ENCODE measurements around the gene CFAP44.

Gene CFAP44

DNA sequence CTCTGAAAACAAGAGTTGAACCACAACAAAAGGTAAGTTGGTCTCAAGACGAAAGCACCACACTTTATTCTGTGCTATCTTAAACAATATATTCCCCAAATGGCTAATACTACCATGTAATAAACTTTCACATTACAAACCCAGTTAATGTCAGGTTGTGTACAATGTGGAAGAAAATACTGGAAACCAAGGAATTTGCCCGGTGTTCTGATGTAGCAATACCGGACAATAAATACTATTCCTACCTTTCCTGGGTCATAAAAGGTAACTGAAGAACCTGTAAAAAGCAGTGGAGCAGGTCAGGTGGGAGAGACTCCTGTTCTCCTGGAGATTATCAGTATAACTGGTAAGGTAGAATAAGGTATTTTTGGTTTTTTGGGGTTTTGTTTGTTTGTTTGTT is 3.9 kb downstream of the CFAP44 start:
- H3K27ac ChIP-seq (ENCODE audit: low read depth, low read length) = no peak overlapping the region
- no peaks in the 10 kb centered on the region for H3K27me3 ChIP-seq (ENCODE audit: control insufficient read depth, insufficient read depth, low read length)
- H3K9ac ChIP-seq (ENCODE audit: low read length) = no peak overlapping the region
- H3K4me3 ChIP-seq (ENCODE audit: low read depth, low read length) = no peak overlapping the region
- H3K4me1 ChIP-seq (ENCODE audit: control insufficient read depth, insufficient read depth, low read length) = no peaks in the 10 kb centered on the region
- H3K9me3 ChIP-seq (ENCODE audit: control insufficient read depth, insufficient read depth, low read depth, low read length) = no peaks in the 10 kb centered on the region
- H3K36me3 ChIP-seq (ENCODE audit: control insufficient read depth, insufficient read depth, low read length) = no peaks in the 10 kb centered on the region

DNA sequence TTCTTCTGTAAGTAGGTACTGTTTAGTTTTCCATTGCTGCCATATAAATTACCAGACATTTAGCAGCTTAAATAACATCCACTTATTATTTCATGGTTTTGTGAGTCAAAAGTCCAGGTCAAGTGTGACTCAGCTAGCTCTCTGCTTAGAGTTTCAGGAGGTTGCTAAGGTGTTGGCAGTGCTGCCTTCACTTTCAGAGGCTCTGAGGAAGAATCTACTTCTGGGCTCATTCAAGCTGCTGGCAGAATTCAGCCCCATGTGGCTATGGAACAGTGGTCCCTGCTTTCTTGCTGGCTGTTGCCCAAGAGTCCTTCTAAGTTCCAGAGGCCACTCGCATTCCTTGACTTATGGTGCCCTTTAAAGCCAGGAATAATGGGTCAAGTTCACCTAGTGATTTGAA is 4.5 kb downstream of the CFAP44 start:
- Histone ChIP-seq H3K27me3 (ENCODE audit: control insufficient read depth, insufficient read depth, low read length) (no peaks in the 10 kb centered on the region), H3K9ac (ENCODE audit: low read length) (no peak overlapping the region), H3K4me3 (ENCODE audit: low read depth, low read length) (no peak overlapping the region), H3K36me3 (ENCODE audit: control insufficient read depth, insufficient read depth, low read length) (no peaks in the 10 kb centered on the region), H3K9me3 (ENCODE audit: control insufficient read depth, insufficient read depth, low read depth, low read length) (no peaks in the 10 kb centered on the region), H3K27ac (ENCODE audit: low read depth, low read length) (no peak overlapping the region), H3K4me1 (ENCODE audit: control insufficient read depth, insufficient read depth, low read length) (no peaks in the 10 kb centered on the region)

DNA sequence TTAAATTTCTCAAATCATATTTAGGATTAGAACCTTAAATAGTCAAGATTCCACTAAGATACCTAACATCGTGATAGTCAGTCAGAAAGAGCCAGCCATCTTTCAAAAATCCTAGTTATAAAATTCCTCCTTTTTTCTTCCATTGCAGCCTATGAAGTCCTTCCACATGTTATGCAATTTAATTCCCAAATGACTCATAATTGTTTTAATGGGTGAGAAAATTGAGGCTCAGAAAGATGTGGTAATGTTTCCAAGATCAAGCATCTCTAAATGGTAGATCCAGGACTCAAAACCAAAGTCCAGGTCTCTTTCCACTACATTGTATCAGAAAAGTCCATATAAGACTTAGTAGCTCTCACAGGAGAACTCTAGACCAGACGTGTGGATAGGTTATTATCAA is 9.5 kb downstream of the CFAP44 start:
- Histone ChIP-seq H3K9me3 (ENCODE audit: control insufficient read depth, insufficient read depth, low read depth, low read length) (no peaks in the 10 kb centered on the region), H3K4me1 (ENCODE audit: control insufficient read depth, insufficient read depth, low read length) (no peaks in the 10 kb centered on the region), H3K27ac (ENCODE audit: low read depth, low read length) (no peak overlapping the region), H3K9ac (ENCODE audit: low read length) (no peak overlapping the region), H3K36me3 (ENCODE audit: control insufficient read depth, insufficient read depth, low read length) (no peaks in the 10 kb centered on the region), H3K27me3 (ENCODE audit: control insufficient read depth, insufficient read depth, low read length) (no peaks in the 10 kb centered on the region), H3K4me3 (ENCODE audit: low read depth, low read length) (no peak overlapping the region)

DNA sequence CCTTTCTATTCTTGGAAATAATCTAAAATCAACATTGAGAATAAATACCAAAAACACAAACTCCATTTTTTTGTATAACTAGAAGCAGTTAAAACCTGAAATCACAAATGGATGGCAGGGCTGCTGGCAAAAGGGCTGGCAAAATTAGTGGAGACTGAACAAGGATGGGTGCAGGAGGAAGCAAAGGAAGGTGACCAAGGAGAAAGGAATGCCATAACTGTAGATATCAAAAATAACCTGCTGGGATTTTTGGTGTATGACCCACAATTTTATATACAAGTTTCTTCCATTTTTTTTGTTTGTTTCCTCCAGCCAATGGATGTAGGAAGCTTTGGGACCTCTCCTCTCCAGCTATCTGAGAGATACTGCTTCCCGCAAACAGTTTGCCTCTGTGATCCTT is 12.7 kb downstream of the CFAP44 start:
- Histone ChIP-seq H3K4me1 (ENCODE audit: control insufficient read depth, insufficient read depth, low read length) (no peaks in the 10 kb centered on the region), H3K9me3 (ENCODE audit: control insufficient read depth, insufficient read depth, low read depth, low read length) (no peaks in the 10 kb centered on the region), H3K27ac (ENCODE audit: low read depth, low read length) (no peak overlapping the region), H3K9ac (ENCODE audit: low read length) (no peak overlapping the region), H3K4me3 (ENCODE audit: low read depth, low read length) (no peak overlapping the region), H3K36me3 (ENCODE audit: control insufficient read depth, insufficient read depth, low read length) (no peaks in the 10 kb centered on the region), H3K27me3 (ENCODE audit: control insufficient read depth, insufficient read depth, low read length) (no peaks in the 10 kb centered on the region)

DNA sequence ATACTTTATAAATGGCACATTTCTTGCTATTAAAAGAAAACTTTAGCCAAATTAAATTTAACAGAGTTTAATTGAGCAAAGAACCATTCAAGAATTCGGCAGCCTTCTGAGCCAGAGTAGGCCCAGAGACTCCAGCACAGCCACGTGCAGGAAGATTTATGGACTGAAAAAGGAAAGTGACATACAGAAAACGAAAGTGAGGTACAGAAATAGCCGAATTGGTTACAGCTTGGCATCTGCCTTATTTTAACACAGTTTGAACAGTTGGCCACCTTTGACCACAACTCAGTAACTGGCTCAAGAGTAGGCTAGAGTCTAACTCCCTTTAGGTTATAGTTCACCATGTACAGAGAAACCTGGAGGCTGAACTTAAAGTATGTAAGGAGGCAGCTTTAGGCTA is 17.6 kb downstream of the CFAP44 start:
- no peak overlapping the region for H3K27ac ChIP-seq (ENCODE audit: low read depth, low read length)
- H3K4me3 ChIP-seq (ENCODE audit: low read depth, low read length) = no peak overlapping the region
- H3K27me3 ChIP-seq (ENCODE audit: control insufficient read depth, insufficient read depth, low read length) = no peaks in the 10 kb centered on the region
- no peak overlapping the region for H3K9ac ChIP-seq (ENCODE audit: low read length)
- H3K36me3 ChIP-seq (ENCODE audit: control insufficient read depth, insufficient read depth, low read length) = no peaks in the 10 kb centered on the region
- H3K4me1 ChIP-seq (ENCODE audit: control insufficient read depth, insufficient read depth, low read length) = no peaks in the 10 kb centered on the region
- no peaks in the 10 kb centered on the region for H3K9me3 ChIP-seq (ENCODE audit: control insufficient read depth, insufficient read depth, low read depth, low read length)

DNA sequence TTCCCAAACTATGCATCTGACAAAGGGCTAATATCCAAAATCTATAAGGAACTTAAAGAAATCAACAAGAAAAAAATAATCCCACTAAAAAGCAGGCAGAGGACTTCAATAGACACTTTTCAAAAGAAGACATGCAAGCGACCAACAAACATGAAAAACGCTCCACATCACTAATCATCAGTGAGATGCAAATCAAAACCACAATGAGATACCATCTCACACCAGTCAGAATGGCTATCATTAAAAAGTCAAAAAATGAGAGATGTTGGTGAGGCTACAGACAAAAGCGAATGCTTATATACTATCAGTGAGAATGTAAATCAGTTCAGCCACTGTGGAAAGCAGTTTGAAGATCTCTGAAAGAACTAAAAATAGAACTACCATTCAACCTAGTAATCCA is 20.2 kb downstream of the CFAP44 start:
- Histone ChIP-seq H3K27ac (ENCODE audit: low read depth, low read length) (no peak overlapping the region), H3K4me1 (ENCODE audit: control insufficient read depth, insufficient read depth, low read length) (no peaks in the 10 kb centered on the region), H3K9me3 (ENCODE audit: control insufficient read depth, insufficient read depth, low read depth, low read length) (no peaks in the 10 kb centered on the region), H3K36me3 (ENCODE audit: control insufficient read depth, insufficient read depth, low read length) (no peaks in the 10 kb centered on the region; the same call in 1 of the 2 replicates), H3K4me3 (ENCODE audit: low read depth, low read length) (no peak overlapping the region), H3K9ac (ENCODE audit: low read length) (no peak overlapping the region), H3K27me3 (ENCODE audit: control insufficient read depth, insufficient read depth, low read length) (no peaks in the 10 kb centered on the region)

DNA sequence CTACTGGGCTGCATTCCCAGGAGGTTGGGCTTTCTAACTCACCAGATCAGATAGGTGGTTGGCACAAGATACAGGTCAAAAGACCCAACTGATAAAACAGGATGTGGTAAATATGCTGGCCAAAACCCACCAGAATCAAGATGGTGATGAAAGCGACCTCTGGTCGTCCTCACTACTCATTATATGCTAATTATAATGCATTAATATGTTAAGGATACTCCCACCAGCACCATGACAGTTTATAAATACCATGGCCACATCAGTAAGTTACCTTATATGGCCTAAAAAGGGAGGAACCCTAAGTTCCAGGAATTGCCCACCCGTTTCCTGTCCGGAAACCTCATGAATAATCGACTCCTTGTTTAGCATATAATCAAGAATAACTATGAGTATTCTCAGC is 31.6 kb downstream of the CFAP44 start:
- Histone ChIP-seq H3K4me1 (ENCODE audit: control insufficient read depth, insufficient read depth, low read length) (no peaks in the 10 kb centered on the region), H3K9me3 (ENCODE audit: control insufficient read depth, insufficient read depth, low read depth, low read length) (peaks cover 6% of the 10 kb centered on the region; the same call in 1 of the 2 replicates), H3K36me3 (ENCODE audit: control insufficient read depth, insufficient read depth, low read length) (no peaks in the 10 kb centered on the region), H3K9ac (ENCODE audit: low read length) (no peak overlapping the region), H3K4me3 (ENCODE audit: low read depth, low read length) (no peak overlapping the region), H3K27ac (ENCODE audit: low read depth, low read length) (no peak overlapping the region), H3K27me3 (ENCODE audit: control insufficient read depth, insufficient read depth, low read length) (no peaks in the 10 kb centered on the region)

DNA sequence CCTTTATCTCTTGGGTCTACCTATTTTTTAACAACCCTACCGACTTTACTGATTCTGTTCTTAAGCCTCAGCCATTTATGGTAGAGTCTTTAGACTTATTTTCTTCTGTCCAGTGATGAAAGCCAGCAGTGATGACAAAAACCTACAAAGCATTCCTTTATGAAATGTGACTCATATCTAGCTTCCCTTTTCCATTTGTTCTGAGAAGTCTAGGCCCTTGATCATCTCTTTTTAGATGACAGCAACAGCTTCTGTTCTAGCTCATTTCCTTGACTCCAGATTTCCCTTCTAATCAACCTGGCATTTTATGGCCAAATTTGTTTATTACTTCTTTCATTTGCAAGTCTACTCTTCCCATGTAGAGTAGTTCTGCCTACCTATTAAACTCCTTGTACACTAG is 36.1 kb downstream of the CFAP44 start:
- H3K36me3 ChIP-seq (ENCODE audit: control insufficient read depth, insufficient read depth, low read length) = no peaks in the 10 kb centered on the region
- no peak overlapping the region for H3K9ac ChIP-seq (ENCODE audit: low read length)

DNA sequence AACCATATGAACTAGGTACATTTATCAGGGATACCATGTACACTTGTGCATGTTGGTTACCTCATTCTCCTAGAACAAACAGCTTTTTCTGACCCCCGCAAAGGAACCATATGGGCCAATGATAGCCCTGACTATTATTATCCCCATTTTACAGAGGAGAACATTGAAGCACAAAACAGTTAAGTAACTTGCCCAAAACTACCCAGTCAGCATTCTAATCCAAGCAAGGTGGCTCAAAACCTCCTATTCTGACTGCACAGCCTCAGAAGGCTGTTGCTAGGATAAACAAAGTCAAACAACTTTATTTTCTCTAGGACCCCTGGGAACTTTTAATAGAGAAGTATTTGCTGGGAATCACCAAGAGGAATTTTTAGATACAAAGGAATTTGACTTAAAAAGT is 36.7 kb downstream of the CFAP44 start:
- H3K36me3 ChIP-seq (ENCODE audit: control insufficient read depth, insufficient read depth, low read length) = no peaks in the 10 kb centered on the region
- H3K9me3 ChIP-seq (ENCODE audit: control insufficient read depth, insufficient read depth, low read depth, low read length) = no peaks in the 10 kb centered on the region
- H3K9ac ChIP-seq (ENCODE audit: low read length) = no peak overlapping the region
- H3K4me1 ChIP-seq (ENCODE audit: control insufficient read depth, insufficient read depth, low read length) = no peaks in the 10 kb centered on the region
- no peaks in the 10 kb centered on the region for H3K27me3 ChIP-seq (ENCODE audit: control insufficient read depth, insufficient read depth, low read length)
- no peak overlapping the region for H3K4me3 ChIP-seq (ENCODE audit: low read depth, low read length)
- H3K27ac ChIP-seq (ENCODE audit: low read depth, low read length) = no peak overlapping the region

More for the DNA sequence above, 36.1 kb downstream of the CFAP44 start:
- no peaks in the 10 kb centered on the region for H3K9me3 ChIP-seq (ENCODE audit: control insufficient read depth, insufficient read depth, low read depth, low read length)
- H3K27ac ChIP-seq (ENCODE audit: low read depth, low read length) = no peak overlapping the region
- H3K27me3 ChIP-seq (ENCODE audit: control insufficient read depth, insufficient read depth, low read length) = no peaks in the 10 kb centered on the region
- H3K4me3 ChIP-seq (ENCODE audit: low read depth, low read length) = no peak overlapping the region
- no peaks in the 10 kb centered on the region for H3K4me1 ChIP-seq (ENCODE audit: control insufficient read depth, insufficient read depth, low read length)
